ENCODE results near the gene SLC35G1. TPM values are rescaled to one million over a fixed set of nuclear protein-coding genes. Genes with fewer than 3 reads are reported as not detected.

Gene SLC35G1
- total RNA-seq, 1 experiment from 2014 or later: 5.1 TPM

DNA sequence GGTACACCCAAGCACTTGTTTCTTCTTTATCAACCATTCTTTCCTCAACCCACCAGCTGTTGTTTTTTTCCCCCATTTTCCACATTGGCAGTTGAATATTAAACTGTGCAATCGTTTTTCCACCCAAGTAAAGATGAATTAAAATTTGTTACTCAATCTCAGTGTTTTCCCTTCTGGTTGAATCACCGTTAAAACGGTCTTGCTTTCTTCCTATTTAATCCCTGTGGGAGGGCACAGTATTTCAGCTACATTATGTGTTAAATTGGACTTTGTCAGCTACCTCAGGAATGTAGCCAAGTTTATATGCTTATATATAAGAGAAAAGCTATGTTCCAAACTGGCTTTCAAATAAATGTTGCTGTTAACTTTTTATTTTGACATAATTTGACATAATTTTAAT is 19.9 kb downstream of the SLC35G1 start (continued):
- no peak for TF ChIP-seq NFATC4 (CRISPR knock-in tag; IDR thresholded peaks at IDR 0.05)
- TF ChIP-seq, protein P1, sequence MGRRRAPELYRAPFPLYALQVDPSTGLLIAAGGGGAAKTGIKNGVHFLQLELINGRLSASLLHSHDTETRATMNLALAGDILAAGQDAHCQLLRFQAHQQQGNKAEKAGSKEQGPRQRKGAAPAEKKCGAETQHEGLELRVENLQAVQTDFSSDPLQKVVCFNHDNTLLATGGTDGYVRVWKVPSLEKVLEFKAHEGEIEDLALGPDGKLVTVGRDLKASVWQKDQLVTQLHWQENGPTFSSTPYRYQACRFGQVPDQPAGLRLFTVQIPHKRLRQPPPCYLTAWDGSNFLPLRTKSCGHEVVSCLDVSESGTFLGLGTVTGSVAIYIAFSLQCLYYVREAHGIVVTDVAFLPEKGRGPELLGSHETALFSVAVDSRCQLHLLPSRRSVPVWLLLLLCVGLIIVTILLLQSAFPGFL (CRISPR knock-in tag; IDR thresholded peaks at IDR 0.05; ENCODE audit: borderline replicate concordance): no peak
- TF ChIP-seq JAZF1 (CRISPR knock-in tag; IDR thresholded peaks at IDR 0.05): no peak
- TF ChIP-seq, protein P2, sequence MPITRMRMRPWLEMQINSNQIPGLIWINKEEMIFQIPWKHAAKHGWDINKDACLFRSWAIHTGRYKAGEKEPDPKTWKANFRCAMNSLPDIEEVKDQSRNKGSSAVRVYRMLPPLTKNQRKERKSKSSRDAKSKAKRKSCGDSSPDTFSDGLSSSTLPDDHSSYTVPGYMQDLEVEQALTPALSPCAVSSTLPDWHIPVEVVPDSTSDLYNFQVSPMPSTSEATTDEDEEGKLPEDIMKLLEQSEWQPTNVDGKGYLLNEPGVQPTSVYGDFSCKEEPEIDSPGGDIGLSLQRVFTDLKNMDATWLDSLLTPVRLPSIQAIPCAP (CRISPR knock-in tag; IDR thresholded peaks at IDR 0.05): no peak
- no peak for TF ChIP-seq ATF1 (CRISPR knock-in tag; IDR thresholded peaks at IDR 0.05)
- no peak for TF ChIP-seq IRF2 (CRISPR knock-in tag; IDR thresholded peaks at IDR 0.05; ENCODE audit: borderline replicate concordance, low read depth)
- no peak for TF ChIP-seq NFE2L1 (CRISPR knock-in tag; IDR thresholded peaks at IDR 0.05)
- TF ChIP-seq MXD4 (CRISPR knock-in tag; IDR thresholded peaks at IDR 0.05; ENCODE audit: borderline replicate concordance): no peak

DNA sequence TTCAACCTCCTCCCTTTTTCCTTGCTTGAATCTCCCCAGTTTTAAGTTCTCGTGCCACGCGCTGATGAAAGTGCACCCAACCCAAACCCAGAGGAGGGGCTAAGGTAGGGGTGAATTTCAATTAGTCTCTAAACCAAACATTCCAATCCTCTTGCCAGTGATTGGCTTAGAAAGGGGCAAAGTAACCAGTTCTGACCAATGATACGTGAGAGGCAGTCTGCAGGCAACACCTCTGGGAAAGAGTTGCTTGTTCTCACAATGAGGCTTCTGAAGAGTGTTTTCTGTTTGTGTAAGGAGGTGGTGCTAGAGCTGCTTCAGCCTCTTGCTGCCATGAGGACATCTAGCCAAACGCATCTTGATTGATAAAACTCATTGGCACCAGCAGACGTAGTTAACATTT is 21.8 kb downstream of the SLC35G1 start:
- TF ChIP-seq CBFB (CRISPR knock-in tag; IDR thresholded peaks at IDR 0.05; ENCODE audit: low read depth) (no peak), ZNF317 (CRISPR knock-in tag; IDR thresholded peaks at IDR 0.05; ENCODE audit: borderline replicate concordance, low read depth) (no peak), NFYB (CRISPR knock-in tag; conservative IDR thresholded peaks at IDR 0.05; ENCODE audit: low read depth) (peak; percentile 92), GTF2I (CRISPR knock-in tag; conservative IDR thresholded peaks at IDR 0.05) (no peak)
- TF ChIP-seq, protein P3, sequence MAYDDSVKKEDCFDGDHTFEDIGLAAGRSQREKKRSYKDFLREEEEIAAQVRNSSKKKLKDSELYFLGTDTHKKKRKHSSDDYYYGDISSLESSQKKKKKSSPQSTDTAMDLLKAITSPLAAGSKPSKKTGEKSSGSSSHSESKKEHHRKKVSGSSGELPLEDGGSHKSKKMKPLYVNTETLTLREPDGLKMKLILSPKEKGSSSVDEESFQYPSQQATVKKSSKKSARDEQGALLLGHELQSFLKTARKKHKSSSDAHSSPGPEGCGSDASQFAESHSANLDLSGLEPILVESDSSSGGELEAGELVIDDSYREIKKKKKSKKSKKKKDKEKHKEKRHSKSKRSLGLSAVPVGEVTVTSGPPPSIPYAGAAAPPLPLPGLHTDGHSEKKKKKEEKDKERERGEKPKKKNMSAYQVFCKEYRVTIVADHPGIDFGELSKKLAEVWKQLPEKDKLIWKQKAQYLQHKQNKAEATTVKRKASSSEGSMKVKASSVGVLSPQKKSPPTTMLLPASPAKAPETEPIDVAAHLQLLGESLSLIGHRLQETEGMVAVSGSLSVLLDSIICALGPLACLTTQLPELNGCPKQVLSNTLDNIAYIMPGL (CRISPR knock-in tag; IDR thresholded peaks at IDR 0.05): no peak
- CTCF ChIA-PET: interaction anchor here (1.7 to 3.1 kb wide), 4 partner anchors 21 to 405 kb away, joined by 3 to 39 read pairs (median 14); partner anchors contain the start of gene SLC35G1
- Mint-ChIP-seq H3K27me3 (ENCODE audit: low read depth) (no peaks in the 10 kb centered on the region), H3K27ac (no peak overlapping the region), H3K9me3 (no peaks in the 10 kb centered on the region), H3K4me3 (peak overlapping the region; percentile 1; the same call in 1 of the 2 replicates), H3K4me1 (peaks cover 11% of the 10 kb centered on the region), H3K36me3 (peaks cover 4% of the 10 kb centered on the region; the same call in 1 of the 2 replicates)
- DNase-seq (ENCODE audit: low spot score) (no peak), ATAC-seq (peak; percentile 90)
- POLR2A ChIA-PET: no interaction called here

DNA sequence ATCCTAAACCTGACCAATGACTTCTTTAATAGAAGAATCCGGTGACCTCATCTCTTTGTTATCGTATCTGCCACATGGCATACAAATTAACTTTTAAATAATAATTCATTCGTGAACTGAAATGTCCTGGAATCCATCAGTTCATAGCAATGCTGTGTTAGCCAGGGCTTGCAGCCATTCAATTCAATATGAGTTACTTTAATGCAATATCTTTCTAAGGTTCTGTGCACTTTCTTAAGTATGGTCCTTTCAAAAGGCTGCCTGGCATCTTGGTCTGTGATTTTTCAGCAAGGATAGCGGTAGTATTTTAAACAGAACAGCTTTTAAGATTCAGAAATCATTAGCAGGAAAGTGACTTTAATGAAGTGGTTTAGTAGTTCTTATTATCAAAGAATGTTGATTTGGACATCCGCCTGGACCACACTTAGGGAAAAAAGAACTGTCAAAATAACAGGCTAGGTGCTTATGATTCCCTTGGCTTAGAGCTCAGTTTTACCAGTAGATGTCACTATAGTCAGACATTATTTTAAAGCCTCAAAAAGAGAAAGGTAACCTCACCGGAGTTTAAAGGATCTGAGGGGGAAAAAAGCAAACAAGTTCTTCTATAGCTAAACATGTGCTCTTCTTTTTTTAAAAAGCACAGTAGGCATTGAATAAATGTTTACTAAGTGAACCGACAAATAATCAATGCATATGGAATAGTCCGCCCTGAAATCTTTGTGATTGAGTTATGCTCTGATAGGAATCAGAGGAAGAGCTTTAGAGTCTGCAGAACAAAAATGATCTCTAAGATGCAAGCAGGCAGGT is 22.7 kb downstream of the SLC35G1 start:
- ChIA-PET CTCF (interaction anchor here (0.6 to 3.1 kb wide), 47 partner anchors 8 to 528 kb away, joined by 3 to 39 read pairs (median 4); partner anchors contain the start of gene SLC35G1), POLR2A (no interaction called here)
- Mint-ChIP-seq H3K27ac (no peak overlapping the region), H3K4me3 (peak overlapping the region; percentile 41), H3K36me3 (peaks cover 4% of the 10 kb centered on the region; the same call in 1 of the 2 replicates), H3K9me3 (no peaks in the 10 kb centered on the region), H3K4me1 (peaks cover 11% of the 10 kb centered on the region), H3K27me3 (ENCODE audit: low read depth) (no peaks in the 10 kb centered on the region)
- peak; percentile 61 for ATAC-seq
- DNase-seq (ENCODE audit: low spot score): no peak
- TF ChIP-seq, protein P4, sequence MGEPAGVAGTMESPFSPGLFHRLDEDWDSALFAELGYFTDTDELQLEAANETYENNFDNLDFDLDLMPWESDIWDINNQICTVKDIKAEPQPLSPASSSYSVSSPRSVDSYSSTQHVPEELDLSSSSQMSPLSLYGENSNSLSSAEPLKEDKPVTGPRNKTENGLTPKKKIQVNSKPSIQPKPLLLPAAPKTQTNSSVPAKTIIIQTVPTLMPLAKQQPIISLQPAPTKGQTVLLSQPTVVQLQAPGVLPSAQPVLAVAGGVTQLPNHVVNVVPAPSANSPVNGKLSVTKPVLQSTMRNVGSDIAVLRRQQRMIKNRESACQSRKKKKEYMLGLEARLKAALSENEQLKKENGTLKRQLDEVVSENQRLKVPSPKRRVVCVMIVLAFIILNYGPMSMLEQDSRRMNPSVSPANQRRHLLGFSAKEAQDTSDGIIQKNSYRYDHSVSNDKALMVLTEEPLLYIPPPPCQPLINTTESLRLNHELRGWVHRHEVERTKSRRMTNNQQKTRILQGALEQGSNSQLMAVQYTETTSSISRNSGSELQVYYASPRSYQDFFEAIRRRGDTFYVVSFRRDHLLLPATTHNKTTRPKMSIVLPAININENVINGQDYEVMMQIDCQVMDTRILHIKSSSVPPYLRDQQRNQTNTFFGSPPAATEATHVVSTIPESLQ (CRISPR knock-in tag; IDR thresholded peaks at IDR 0.05): no peak
- TF ChIP-seq TCF7 (CRISPR knock-in tag; IDR thresholded peaks at IDR 0.05; ENCODE audit: low read depth) (no peak), ZNF138 (CRISPR knock-in tag; conservative IDR thresholded peaks at IDR 0.05) (no peak)
- TF ChIP-seq, protein P5, sequence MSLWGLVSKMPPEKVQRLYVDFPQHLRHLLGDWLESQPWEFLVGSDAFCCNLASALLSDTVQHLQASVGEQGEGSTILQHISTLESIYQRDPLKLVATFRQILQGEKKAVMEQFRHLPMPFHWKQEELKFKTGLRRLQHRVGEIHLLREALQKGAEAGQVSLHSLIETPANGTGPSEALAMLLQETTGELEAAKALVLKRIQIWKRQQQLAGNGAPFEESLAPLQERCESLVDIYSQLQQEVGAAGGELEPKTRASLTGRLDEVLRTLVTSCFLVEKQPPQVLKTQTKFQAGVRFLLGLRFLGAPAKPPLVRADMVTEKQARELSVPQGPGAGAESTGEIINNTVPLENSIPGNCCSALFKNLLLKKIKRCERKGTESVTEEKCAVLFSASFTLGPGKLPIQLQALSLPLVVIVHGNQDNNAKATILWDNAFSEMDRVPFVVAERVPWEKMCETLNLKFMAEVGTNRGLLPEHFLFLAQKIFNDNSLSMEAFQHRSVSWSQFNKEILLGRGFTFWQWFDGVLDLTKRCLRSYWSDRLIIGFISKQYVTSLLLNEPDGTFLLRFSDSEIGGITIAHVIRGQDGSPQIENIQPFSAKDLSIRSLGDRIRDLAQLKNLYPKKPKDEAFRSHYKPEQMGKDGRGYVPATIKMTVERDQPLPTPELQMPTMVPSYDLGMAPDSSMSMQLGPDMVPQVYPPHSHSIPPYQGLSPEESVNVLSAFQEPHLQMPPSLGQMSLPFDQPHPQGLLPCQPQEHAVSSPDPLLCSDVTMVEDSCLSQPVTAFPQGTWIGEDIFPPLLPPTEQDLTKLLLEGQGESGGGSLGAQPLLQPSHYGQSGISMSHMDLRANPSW (CRISPR knock-in tag; conservative IDR thresholded peaks at IDR 0.05; ENCODE audit: low read depth): no peak
- TF ChIP-seq, protein P6, sequence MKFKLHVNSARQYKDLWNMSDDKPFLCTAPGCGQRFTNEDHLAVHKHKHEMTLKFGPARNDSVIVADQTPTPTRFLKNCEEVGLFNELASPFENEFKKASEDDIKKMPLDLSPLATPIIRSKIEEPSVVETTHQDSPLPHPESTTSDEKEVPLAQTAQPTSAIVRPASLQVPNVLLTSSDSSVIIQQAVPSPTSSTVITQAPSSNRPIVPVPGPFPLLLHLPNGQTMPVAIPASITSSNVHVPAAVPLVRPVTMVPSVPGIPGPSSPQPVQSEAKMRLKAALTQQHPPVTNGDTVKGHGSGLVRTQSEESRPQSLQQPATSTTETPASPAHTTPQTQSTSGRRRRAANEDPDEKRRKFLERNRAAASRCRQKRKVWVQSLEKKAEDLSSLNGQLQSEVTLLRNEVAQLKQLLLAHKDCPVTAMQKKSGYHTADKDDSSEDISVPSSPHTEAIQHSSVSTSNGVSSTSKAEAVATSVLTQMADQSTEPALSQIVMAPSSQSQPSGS (CRISPR knock-in tag; IDR thresholded peaks at IDR 0.05; ENCODE audit: borderline replicate concordance, low read depth): no peak
- TF ChIP-seq, protein P7, sequence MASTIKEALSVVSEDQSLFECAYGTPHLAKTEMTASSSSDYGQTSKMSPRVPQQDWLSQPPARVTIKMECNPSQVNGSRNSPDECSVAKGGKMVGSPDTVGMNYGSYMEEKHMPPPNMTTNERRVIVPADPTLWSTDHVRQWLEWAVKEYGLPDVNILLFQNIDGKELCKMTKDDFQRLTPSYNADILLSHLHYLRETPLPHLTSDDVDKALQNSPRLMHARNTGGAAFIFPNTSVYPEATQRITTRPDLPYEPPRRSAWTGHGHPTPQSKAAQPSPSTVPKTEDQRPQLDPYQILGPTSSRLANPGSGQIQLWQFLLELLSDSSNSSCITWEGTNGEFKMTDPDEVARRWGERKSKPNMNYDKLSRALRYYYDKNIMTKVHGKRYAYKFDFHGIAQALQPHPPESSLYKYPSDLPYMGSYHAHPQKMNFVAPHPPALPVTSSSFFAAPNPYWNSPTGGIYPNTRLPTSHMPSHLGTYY (CRISPR knock-in tag; IDR thresholded peaks at IDR 0.05): no peak
- TF ChIP-seq, protein P1 (CRISPR knock-in tag; IDR thresholded peaks at IDR 0.05; ENCODE audit: borderline replicate concordance): no peak

Measured in WTC11 (cell line).